ENCODE results near the gene CDK2.

DNA sequence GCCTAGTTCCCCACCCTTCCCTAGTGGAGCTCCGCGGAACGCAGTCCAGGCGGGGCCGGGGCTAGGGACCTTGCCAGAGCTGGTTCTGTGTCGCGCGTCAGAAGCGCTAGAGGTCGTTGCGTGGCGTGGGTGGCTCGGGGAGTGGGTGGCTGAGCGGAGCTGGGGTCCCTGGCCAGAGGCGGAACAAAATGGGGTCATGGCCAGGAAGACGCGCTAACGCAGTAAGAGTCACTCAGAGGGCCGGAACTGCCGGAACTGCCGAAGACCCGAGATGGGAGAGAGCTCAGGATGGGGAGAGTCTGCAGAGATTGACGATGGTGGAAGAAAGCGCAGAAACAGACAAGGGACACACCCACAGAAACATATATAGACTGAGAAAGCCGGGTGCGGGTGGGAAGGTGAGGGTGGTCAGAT is 30.9 kb upstream of the CDK2 start:
- TF ChIP-seq, protein P1, sequence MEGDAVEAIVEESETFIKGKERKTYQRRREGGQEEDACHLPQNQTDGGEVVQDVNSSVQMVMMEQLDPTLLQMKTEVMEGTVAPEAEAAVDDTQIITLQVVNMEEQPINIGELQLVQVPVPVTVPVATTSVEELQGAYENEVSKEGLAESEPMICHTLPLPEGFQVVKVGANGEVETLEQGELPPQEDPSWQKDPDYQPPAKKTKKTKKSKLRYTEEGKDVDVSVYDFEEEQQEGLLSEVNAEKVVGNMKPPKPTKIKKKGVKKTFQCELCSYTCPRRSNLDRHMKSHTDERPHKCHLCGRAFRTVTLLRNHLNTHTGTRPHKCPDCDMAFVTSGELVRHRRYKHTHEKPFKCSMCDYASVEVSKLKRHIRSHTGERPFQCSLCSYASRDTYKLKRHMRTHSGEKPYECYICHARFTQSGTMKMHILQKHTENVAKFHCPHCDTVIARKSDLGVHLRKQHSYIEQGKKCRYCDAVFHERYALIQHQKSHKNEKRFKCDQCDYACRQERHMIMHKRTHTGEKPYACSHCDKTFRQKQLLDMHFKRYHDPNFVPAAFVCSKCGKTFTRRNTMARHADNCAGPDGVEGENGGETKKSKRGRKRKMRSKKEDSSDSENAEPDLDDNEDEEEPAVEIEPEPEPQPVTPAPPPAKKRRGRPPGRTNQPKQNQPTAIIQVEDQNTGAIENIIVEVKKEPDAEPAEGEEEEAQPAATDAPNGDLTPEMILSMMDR (IDR thresholded peaks at IDR 0.05; ENCODE audit: low read depth, low read length, missing input control), result no peak
- TF ChIP-seq GABPA (IDR thresholded peaks at IDR 0.05 in 1 of 2, conservative IDR thresholded peaks at IDR 0.05 in 1 of 2), result no peak
- TF ChIP-seq FOXA1 (IDR thresholded peaks at IDR 0.05), result no peak
- TF ChIP-seq TAF1 (conservative IDR thresholded peaks at IDR 0.05), result no peak
- no peak for TF ChIP-seq SP1 (IDR thresholded peaks at IDR 0.05)
- no peak for TF ChIP-seq JUND (IDR thresholded peaks at IDR 0.05)
- TF ChIP-seq, protein P2, sequence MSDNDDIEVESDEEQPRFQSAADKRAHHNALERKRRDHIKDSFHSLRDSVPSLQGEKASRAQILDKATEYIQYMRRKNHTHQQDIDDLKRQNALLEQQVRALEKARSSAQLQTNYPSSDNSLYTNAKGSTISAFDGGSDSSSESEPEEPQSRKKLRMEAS (IDR thresholded peaks at IDR 0.05), result no peak
- TF ChIP-seq YY1 (IDR thresholded peaks at IDR 0.05), result no peak
- no peak for TF ChIP-seq NR2F2 (IDR thresholded peaks at IDR 0.05)
- no peak for TF ChIP-seq RXRA (IDR thresholded peaks at IDR 0.05)
